GM11168 (cell line): Measurements from ENCODE around the gene BACE1-AS.

Source experiments
- in situ Hi-C: fragments of 300-500 bp; cut with MboI; formaldehyde crosslinking; loops from one replicate; pipeline ENCODE4 v1.12.0; 2022; ENCODE audit warnings: low sequenced_read_pairs; ENCODE audit not compliant: unreplicated experiment

Gene BACE1-AS

GRCh38 chr11:117287668-117288067 lies 3.5 kb upstream of the BACE1-AS start:
- in situ Hi-C loops = no loop called here

- in situ Hi-C loops = no loop called here
These were observed 1.4 kb upstream of the BACE1-AS start for GRCh38 chr11:117289795-117290194.

GRCh38 chr11:117292616-117293015 lies 1.5 kb downstream of the BACE1-AS start:
- in situ Hi-C loops = no loop called here

- in situ Hi-C loops = no loop called here
These were observed 4.4 kb downstream of the BACE1-AS start for GRCh38 chr11:117295438-117296137.

DNA sequence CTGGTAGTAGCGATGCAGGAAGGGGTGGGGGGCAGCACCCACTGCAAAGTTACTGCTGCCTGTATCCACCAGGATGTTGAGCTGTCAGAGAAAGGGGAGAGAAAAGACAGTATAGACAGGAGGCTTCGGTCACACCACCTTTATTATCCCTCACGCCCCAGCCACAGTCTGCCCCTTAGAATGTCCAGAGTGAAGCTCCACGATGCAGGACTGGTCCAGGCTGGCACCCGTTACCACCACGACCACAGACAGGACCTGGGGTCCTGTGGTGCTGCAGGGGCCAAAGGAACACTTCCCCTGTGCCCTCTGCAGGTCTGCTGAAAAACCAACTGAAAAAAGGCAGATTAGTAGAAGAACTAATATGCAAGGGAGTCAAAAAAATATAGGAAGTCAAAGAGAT lies 5.7 kb downstream of the BACE1-AS start:
- in situ Hi-C loops = no loop called here

DNA sequence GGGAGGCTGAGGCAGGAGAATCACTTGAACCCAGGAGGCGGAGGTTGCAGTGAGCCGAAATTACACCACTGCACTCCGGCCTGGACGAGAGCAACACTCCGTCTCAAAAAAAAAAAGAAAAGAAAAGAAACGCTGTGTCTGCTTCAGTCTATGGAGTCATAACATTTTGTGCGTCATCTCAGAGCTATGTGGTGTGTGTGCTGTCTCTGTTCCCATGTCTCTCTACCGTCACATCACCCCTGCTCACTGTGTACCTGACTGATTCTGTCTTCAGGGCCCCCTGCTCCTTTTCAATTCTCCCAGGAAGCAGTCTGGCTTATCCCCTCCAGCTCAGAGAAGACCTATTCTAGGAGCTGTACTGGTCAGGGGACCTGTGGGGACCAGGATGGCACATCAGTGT lies 7.0 kb downstream of the BACE1-AS start:
- in situ Hi-C loops = no loop called here

GRCh38 chr11:117299351-117300282 lies 8.5 kb downstream of the BACE1-AS start:
- in situ Hi-C loops = no loop called here

- in situ Hi-C loops = no loop called here
These were observed 9.1 kb downstream of the BACE1-AS start for GRCh38 chr11:117300283-117300663.

DNA sequence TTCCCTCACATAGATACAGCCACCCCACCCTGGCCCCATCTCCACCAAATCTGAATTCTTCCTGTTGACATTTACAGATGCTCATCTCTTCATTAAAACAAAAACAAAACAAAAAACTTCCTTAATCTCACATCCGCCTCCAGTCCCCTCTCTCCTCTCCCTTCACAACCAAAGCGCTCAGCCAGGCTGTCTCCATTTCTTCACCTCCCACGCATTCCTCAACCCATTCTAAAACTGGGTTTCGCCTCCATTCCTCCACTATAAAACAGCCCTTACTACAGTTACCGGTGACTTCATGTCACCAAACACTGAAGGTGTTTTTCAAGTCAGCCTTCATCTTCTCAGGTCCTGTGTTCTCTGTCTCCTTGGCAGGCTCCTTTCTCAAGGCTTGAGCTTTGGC lies 9.6 kb downstream of the BACE1-AS start:
- in situ Hi-C loops = no loop called here

DNA sequence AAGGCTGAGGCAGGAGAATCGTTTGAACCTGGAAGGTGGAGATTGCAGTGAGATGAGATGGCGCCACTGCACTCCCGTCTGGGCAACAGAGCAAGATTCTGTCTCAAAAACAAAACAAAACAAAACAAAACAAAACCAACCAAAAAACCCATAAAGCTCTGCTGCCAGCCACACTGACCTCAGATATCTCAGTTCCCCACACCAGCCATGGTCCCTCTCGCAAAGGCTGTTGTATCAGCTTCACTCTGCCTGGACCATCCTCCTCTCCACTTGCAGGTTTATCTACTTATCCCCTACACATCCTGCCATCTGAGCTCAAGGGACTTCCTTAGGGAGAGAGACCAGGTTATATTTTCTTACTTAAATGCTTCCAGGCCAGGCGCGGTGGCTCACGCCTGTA lies 11.1 kb downstream of the BACE1-AS start:
- in situ Hi-C loops = no loop called here

GRCh38 chr11:117303101-117303500 lies 12.0 kb downstream of the BACE1-AS start:
- in situ Hi-C loops = no loop called here

- in situ Hi-C loops = no loop called here
These were observed 12.6 kb downstream of the BACE1-AS start for GRCh38 chr11:117303646-117304315.

- in situ Hi-C loops = no loop called here
These were observed 14.0 kb downstream of the BACE1-AS start for GRCh38 chr11:117305145-117305544.

- in situ Hi-C loops = no loop called here
These were observed 18.2 kb downstream of the BACE1-AS start for GRCh38 chr11:117309310-117309709.

- in situ Hi-C loops = no loop called here
These were observed 21.9 kb downstream of the BACE1-AS start for GRCh38 chr11:117313091-117313490.

DNA sequence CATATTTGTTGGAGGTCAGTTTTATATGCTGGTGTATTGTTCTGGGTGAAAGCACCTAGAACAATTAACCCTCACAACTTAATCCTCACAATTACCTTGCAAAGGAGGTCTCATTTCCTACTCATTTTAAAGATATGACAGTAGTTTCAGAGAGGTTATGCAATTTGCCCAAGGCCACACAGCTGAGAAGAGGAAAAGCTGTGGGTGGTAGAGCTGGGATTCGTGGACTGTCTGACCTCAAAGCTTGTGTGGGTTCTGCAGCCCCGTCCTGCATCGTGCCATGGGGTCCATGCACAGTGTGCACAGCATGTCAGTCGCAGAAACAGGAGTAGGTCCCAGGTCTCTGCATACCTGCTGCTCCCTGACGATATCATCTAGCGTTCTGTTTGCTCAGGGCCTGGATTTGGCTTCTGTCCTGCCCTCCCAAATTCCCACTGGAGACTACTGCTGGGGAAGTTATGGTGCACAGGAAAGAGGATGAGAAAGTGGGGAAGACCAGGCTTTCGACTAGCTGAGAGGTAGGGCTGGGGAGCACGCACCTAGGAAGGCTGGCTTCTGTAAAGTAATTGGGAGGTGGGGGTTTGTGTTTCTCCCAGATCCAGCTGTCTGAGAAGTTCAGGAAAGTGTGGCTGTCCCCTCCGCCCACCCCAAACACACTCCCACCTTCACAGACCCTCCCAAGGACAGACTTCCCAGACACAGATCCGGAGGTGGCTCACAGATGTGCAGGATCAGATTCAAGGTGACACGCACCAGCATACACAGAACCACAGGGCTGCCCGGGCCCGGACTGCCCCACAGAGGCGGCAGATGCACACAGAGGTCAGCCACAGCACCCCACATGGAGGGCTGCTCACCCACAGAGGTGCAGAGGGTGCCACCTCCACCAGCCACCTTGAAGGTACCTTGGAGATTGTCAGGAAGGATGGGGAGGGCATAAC lies 23.0 kb downstream of the BACE1-AS start:
- in situ Hi-C loops = no loop called here

GRCh38 chr11:117314840-117315239 lies 23.7 kb downstream of the BACE1-AS start:
- in situ Hi-C loops = loop anchor here (5.0 kb wide), 1 partner anchor 33 kb away; no protein-coding TSS in a partner anchor

DNA sequence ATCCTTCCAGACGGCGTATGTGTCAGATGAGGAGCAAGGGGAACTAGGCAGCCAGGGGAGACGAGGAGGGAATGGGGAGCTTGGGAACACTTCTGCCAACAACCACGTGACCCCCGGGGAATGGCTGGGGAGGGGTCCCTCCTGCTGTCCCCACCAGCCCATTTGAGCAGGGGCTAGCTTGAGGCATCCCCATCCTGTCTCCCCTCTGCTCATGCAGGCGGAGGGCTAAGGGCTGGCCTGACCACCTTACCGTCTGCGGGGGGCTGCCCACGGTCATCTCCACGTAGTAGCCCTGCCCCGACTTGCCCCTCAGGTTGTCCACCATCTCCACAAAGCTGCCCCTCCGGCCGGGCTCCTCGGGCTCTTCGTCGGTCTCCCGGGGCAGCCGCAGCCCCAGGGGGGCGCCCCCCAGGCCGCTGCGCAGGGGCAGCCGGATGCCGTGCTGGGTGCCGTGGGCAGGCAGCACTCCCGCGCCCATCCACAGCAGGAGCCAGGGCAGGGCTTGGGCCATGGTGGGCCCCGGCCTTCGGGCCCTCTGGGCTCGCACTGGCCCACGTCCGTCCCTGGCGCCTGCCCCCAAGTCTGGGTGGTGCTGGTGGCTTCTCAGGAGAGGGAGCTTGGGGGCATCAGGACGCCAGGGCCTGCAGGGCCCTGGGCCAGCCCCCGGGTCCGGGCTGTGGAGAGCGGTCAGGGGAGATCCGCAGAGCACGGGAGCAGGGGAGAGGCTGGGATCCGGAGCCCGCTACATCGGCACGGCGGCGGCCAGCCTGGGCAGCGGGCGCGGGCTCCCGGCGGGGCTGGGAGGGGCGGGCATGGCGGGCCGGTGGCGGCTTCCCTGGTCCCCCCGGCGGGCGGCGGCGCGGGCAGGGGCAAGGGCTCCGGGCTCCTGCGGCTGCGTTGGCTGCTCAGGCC lies 24.4 kb downstream of the BACE1-AS start:
- in situ Hi-C loops = loop anchor here (5.0 kb wide), 1 partner anchor 33 kb away; no protein-coding TSS in a partner anchor
